ENCODE results near the gene ATP8B3. TPM values are rescaled to one million over a fixed set of nuclear protein-coding genes. Genes with fewer than 3 reads are reported as not detected.
A peak's percentile ranks its signal among the peaks of the same experiment; 100 is the strongest.

Gene ATP8B3
- total and polyA plus RNA-seq, 9 of the 15 experiments (the other 6 are each of a cell fraction or from before 2014, with no cell fraction given) = 1.2 to 12.3 (median 3.8) TPM

- TF ChIP-seq DIDO1 (tag; IDR thresholded peaks at IDR 0.05; ENCODE audit: low read depth) (no peak), SIN3A (IDR thresholded peaks at IDR 0.05; ENCODE audit: borderline replicate concordance in 2 of 2, control insufficient read depth in 1 of 2, low read depth in 2 of 2, low read length in 2 of 2) (no peak), KDM1A (IDR thresholded peaks at IDR 0.05) (peak; percentile 48 to 53; a peak in 1 of 4 replicates), ADNP (tag; IDR thresholded peaks at IDR 0.05) (peak; percentile 70; the same call in 1 of the 2 replicates), EHMT2 (IDR thresholded peaks at IDR 0.05) (no peak), SMARCB1 (IDR thresholded peaks at IDR 0.05; ENCODE audit: insufficient read length, low read depth) (no peak), GTF2E2 (tag; IDR thresholded peaks at IDR 0.05) (no peak)
- TF ChIP-seq, protein P1, sequence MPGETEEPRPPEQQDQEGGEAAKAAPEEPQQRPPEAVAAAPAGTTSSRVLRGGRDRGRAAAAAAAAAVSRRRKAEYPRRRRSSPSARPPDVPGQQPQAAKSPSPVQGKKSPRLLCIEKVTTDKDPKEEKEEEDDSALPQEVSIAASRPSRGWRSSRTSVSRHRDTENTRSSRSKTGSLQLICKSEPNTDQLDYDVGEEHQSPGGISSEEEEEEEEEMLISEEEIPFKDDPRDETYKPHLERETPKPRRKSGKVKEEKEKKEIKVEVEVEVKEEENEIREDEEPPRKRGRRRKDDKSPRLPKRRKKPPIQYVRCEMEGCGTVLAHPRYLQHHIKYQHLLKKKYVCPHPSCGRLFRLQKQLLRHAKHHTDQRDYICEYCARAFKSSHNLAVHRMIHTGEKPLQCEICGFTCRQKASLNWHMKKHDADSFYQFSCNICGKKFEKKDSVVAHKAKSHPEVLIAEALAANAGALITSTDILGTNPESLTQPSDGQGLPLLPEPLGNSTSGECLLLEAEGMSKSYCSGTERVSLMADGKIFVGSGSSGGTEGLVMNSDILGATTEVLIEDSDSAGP (CRISPR knock-in tag; IDR thresholded peaks at IDR 0.05) = peak; percentile 55; the same call in 1 of the 2 replicates
These were observed 52.8 kb downstream of the ATP8B3 start (continued) for GRCh38 chr19:1758959-1759903.

GRCh38 chr19:1758231-1758577 is 53.9 kb downstream of the ATP8B3 start:
- no peak for FAIRE-seq
- H3K9ac ChIP-seq (ENCODE audit: insufficient read depth in 1 of 2, low read depth in 2 of 2, low read length in 2 of 2) = no peak overlapping the region
- WGBS (ENCODE audit: insufficient coverage, low coverage, missing lambda C conversion rate) = 2% methylated on average over 7 of the region's 10 CpGs
- ChIA-PET CTCF (ENCODE audit: low intra/inter-chr PET ratio) (no interaction called here), POLR2A (no interaction called here)
- no peak for DNase-seq (ENCODE audit: extremely low read depth in 1 of 4, low spot score in 3 of 4)
- H3K27ac ChIP-seq (ENCODE audit: extremely low read depth, low read depth, low read length) = no peak overlapping the region
- H3K9me1 ChIP-seq (ENCODE audit: control insufficient read depth, insufficient read depth, low read length) = no peaks in the 10 kb centered on the region
- no peak overlapping the region for H3K4me2 ChIP-seq (ENCODE audit: insufficient read depth, low read length)
- intact Hi-C loops (cut with micrococcal nuclease) = no loop called here
- no peak overlapping the region for H3K4me3 ChIP-seq
- H2AFZ ChIP-seq (ENCODE audit: low read depth, low read length) = no peak overlapping the region
- no peaks in the 10 kb centered on the region; the same call in none of the 2 replicates for H4K20me1 ChIP-seq (replicated peaks; ENCODE audit: control insufficient read depth, insufficient read depth, low read length)
- no peaks in the 10 kb centered on the region for H3K79me2 ChIP-seq (ENCODE audit: control insufficient read depth, insufficient read depth, low read length)
- no peaks in the 10 kb centered on the region for H3K9me3 ChIP-seq (replicated peaks; ENCODE audit: control insufficient read depth, insufficient read depth, low read depth, low read length)
- no TSS peak for BruUV-seq (replicated peaks)
- peaks cover 34 to 72% of the 10 kb centered on the region in 2 experiments; a peak in 4 of 5 replicates for H3K27me3 ChIP-seq (ENCODE audit: control insufficient read depth in 2 of 2, insufficient read depth in 2 of 2, low read length in 2 of 2)
- no peak for TF ChIP-seq SLC30A9 (CRISPR knock-in tag; IDR thresholded peaks at IDR 0.05)
- TF ChIP-seq ZNF507 (tag; conservative IDR thresholded peaks at IDR 0.05) = no peak
- TF ChIP-seq ZKSCAN1 (IDR thresholded peaks at IDR 0.05; ENCODE audit: low read depth, low read length) = no peak
- TF ChIP-seq KLF13 (tag; IDR thresholded peaks at IDR 0.05; ENCODE audit: borderline replicate concordance, low read depth) = no peak
- TF ChIP-seq BCOR (IDR thresholded peaks at IDR 0.05) = peak; percentile 76
- TF ChIP-seq ZBTB7A (IDR thresholded peaks at IDR 0.05; ENCODE audit: borderline replicate concordance, control insufficient read depth, low read depth, low read length) = 0 out of 2 replicates have a peak, but pooled peaks have one; percentile 25
- no peak for TF ChIP-seq PYGO2 (tag; IDR thresholded peaks at IDR 0.05)
- no peak for TF ChIP-seq E2F4 (CRISPR knock-in tag; IDR thresholded peaks at IDR 0.05; ENCODE audit: low read depth)
- in situ Hi-C loops (cut with MboI) = no loop called here
- no peaks in the 10 kb centered on the region for H3K36me3 ChIP-seq (ENCODE audit: control insufficient read depth, insufficient read depth, low read length)
- no peak for ATAC-seq
- H3K4me1 ChIP-seq (replicated peaks in 1 of 2; ENCODE audit: control insufficient read depth in 2 of 2, insufficient read depth in 2 of 2, low read length in 2 of 2) = peaks cover 0 to 68% of the 10 kb centered on the region in 2 experiments; a peak in 2 of 5 replicates
